ENCODE data around the gene NUDCD2.

Gene NUDCD2

DNA sequence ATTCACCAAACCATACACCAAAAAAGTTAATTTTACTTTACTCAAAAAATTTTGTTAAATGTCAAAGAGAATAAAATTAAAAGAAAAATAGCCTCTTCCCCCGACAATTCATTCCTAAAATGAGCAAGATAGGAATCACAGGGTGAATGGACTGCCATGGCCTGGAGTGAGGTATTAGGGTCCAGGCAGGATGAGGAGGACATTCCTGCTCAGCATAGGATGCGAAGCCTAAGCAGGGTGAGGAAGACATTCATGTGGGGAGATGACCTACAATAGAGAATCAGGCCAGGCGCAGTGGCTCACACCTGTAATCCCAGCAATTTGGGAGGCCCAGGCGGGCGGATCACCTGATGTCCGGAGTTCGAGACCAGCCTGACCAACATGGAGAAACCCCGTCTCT lies 8.4 kb downstream of the NUDCD2 start:
- Histone ChIP-seq H3K9ac (ENCODE audit: low read depth in 1 of 2, low read length in 2 of 2) (no peak overlapping the region), H3K4me1 (ENCODE audit: control insufficient read depth in 2 of 2, insufficient read depth in 2 of 2, low read length in 2 of 2) (no peaks in the 10 kb centered on the region), H3K27ac (ENCODE audit: low read depth in 2 of 2, low read length in 2 of 2) (no peak overlapping the region), H3K4me3 (ENCODE audit: low read length in 2 of 2) (no peak overlapping the region), H3K27me3 (ENCODE audit: control insufficient read depth in 2 of 2, insufficient read depth in 2 of 2, low read length in 2 of 2) (no peaks in the 10 kb centered on the region), H3K9me3 (ENCODE audit: control insufficient read depth in 2 of 2, low read length in 2 of 2) (no peaks in the 10 kb centered on the region), H3K36me3 (ENCODE audit: control insufficient read depth in 2 of 2, insufficient read depth in 2 of 2, low read length in 2 of 2) (peaks cover 34 to 46% of the 10 kb centered on the region in 2 donors)

GRCh38 chr5:163448491-163448890 lies 11.4 kb downstream of the NUDCD2 start:
- Histone ChIP-seq H3K27ac (ENCODE audit: low read depth in 2 of 2, low read length in 2 of 2) (no peak overlapping the region), H3K4me1 (ENCODE audit: control insufficient read depth in 2 of 2, insufficient read depth in 2 of 2, low read length in 2 of 2) (no peaks in the 10 kb centered on the region), H3K27me3 (ENCODE audit: control insufficient read depth in 2 of 2, insufficient read depth in 2 of 2, low read length in 2 of 2) (no peaks in the 10 kb centered on the region), H3K9me3 (ENCODE audit: control insufficient read depth in 2 of 2, low read length in 2 of 2) (no peaks in the 10 kb centered on the region), H3K36me3 (ENCODE audit: control insufficient read depth in 2 of 2, insufficient read depth in 2 of 2, low read length in 2 of 2) (peaks cover 39 to 54% of the 10 kb centered on the region in 2 donors), H3K9ac (ENCODE audit: low read depth in 1 of 2, low read length in 2 of 2) (no peak overlapping the region), H3K4me3 (ENCODE audit: low read length in 2 of 2) (no peak overlapping the region)

DNA sequence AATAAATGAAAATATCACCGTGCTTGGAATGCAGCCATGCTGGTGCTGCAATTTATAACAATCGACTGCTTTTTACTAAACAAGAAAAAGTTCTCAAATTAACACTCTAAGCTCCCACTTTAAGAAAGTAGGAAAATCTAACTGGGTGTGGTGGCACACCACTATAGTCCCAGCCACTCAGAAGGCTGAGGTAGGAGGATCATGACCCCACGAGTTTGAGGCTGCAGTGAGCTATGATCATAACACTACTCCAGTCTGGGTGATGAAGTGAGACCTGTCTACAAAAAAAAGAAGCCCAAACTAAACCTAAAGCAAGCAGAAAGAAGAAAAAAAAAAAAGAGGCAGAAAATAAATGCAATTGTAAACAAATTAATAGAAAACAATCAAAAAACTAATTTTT lies 12.0 kb downstream of the NUDCD2 start:
- peaks cover 42 to 55% of the 10 kb centered on the region in 2 donors for H3K36me3 ChIP-seq (ENCODE audit: control insufficient read depth in 2 of 2, insufficient read depth in 2 of 2, low read length in 2 of 2)
- H3K27ac ChIP-seq (ENCODE audit: low read depth in 2 of 2, low read length in 2 of 2) = no peak overlapping the region
- no peak overlapping the region for H3K4me3 ChIP-seq (ENCODE audit: low read length in 2 of 2)
- no peaks in the 10 kb centered on the region for H3K4me1 ChIP-seq (ENCODE audit: control insufficient read depth in 2 of 2, insufficient read depth in 2 of 2, low read length in 2 of 2)
- no peak overlapping the region for H3K9ac ChIP-seq (ENCODE audit: low read depth in 1 of 2, low read length in 2 of 2)
- H3K27me3 ChIP-seq (ENCODE audit: control insufficient read depth in 2 of 2, insufficient read depth in 2 of 2, low read length in 2 of 2) = no peaks in the 10 kb centered on the region
- H3K9me3 ChIP-seq (ENCODE audit: control insufficient read depth in 2 of 2, low read length in 2 of 2) = no peaks in the 10 kb centered on the region

- Histone ChIP-seq H3K9me3 (ENCODE audit: control insufficient read depth in 2 of 2, low read length in 2 of 2) (no peaks in the 10 kb centered on the region), H3K4me1 (ENCODE audit: control insufficient read depth in 2 of 2, insufficient read depth in 2 of 2, low read length in 2 of 2) (no peaks in the 10 kb centered on the region), H3K36me3 (ENCODE audit: control insufficient read depth in 2 of 2, insufficient read depth in 2 of 2, low read length in 2 of 2) (peaks cover 48 to 57% of the 10 kb centered on the region in 2 donors), H3K9ac (ENCODE audit: low read depth in 1 of 2, low read length in 2 of 2) (no peak overlapping the region), H3K4me3 (ENCODE audit: low read length in 2 of 2) (no peak overlapping the region), H3K27me3 (ENCODE audit: control insufficient read depth in 2 of 2, insufficient read depth in 2 of 2, low read length in 2 of 2) (no peaks in the 10 kb centered on the region), H3K27ac (ENCODE audit: low read depth in 2 of 2, low read length in 2 of 2) (no peak overlapping the region)
Observed at GRCh38 chr5:163447191-163447590, 12.7 kb downstream of the NUDCD2 start.

DNA sequence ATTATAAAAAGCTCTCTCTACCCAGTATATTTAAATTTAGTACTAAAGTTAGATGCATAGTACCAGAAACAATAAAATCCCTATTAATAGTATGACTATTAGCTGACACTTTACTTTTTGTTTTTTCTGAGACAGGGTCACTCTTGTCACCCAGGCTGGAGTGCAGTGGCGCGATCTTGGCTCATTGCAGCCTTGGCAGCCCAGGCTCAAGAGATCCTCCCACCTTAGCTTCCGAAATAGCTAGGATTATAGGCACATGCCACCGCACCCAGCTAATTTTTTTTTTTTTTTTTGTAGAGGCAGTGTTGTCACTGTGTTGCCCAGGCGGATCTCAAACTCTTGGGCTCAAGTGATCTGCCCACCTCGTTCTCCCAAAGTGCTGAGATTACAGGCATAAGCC lies 14.6 kb downstream of the NUDCD2 start:
- H3K4me3 ChIP-seq (ENCODE audit: low read length in 2 of 2) = no peak overlapping the region
- no peak overlapping the region for H3K27ac ChIP-seq (ENCODE audit: low read depth in 2 of 2, low read length in 2 of 2)
- H3K27me3 ChIP-seq (ENCODE audit: control insufficient read depth in 2 of 2, insufficient read depth in 2 of 2, low read length in 2 of 2) = no peaks in the 10 kb centered on the region
- peaks cover 47 to 56% of the 10 kb centered on the region in 2 donors for H3K36me3 ChIP-seq (ENCODE audit: control insufficient read depth in 2 of 2, insufficient read depth in 2 of 2, low read length in 2 of 2)
- no peak overlapping the region for H3K9ac ChIP-seq (ENCODE audit: low read depth in 1 of 2, low read length in 2 of 2)
- H3K9me3 ChIP-seq (ENCODE audit: control insufficient read depth in 2 of 2, low read length in 2 of 2) = no peaks in the 10 kb centered on the region
- H3K4me1 ChIP-seq (ENCODE audit: control insufficient read depth in 2 of 2, insufficient read depth in 2 of 2, low read length in 2 of 2) = peaks cover 0 to 4% of the 10 kb centered on the region in 2 donors

- Histone ChIP-seq H3K36me3 (ENCODE audit: control insufficient read depth in 2 of 2, insufficient read depth in 2 of 2, low read length in 2 of 2) (peaks cover 46 to 58% of the 10 kb centered on the region in 2 donors), H3K9ac (ENCODE audit: low read depth in 1 of 2, low read length in 2 of 2) (no peak overlapping the region), H3K4me1 (ENCODE audit: control insufficient read depth in 2 of 2, insufficient read depth in 2 of 2, low read length in 2 of 2) (peaks cover 0 to 11% of the 10 kb centered on the region in 2 donors), H3K4me3 (ENCODE audit: low read length in 2 of 2) (no peak overlapping the region), H3K9me3 (ENCODE audit: control insufficient read depth in 2 of 2, low read length in 2 of 2) (no peaks in the 10 kb centered on the region), H3K27ac (ENCODE audit: low read depth in 2 of 2, low read length in 2 of 2) (no peak overlapping the region), H3K27me3 (ENCODE audit: control insufficient read depth in 2 of 2, insufficient read depth in 2 of 2, low read length in 2 of 2) (no peaks in the 10 kb centered on the region)
Observed at GRCh38 chr5:163444526-163444925, 15.4 kb downstream of the NUDCD2 start.

DNA sequence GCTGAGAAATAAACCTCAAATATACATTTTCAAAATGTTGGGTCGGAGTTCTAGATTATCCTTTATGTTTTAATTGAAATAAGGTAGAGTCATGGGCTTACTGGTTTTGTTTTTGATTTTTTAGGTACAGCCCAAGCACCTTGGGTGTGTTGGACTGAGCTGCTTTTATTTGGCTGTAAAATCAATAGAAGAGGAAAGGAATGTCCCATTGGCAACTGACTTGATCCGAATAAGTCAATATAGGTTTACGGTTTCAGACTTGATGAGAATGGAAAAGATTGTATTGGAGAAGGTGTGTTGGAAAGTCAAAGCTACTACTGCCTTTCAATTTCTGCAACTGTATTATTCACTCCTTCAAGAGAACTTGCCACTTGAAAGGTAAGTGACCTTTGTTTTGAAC lies 18.9 kb downstream of the NUDCD2 start:
- Histone ChIP-seq H3K9me3 (ENCODE audit: control insufficient read depth in 2 of 2, low read length in 2 of 2) (no peaks in the 10 kb centered on the region), H3K27ac (ENCODE audit: low read depth in 2 of 2, low read length in 2 of 2) (no peak overlapping the region), H3K4me3 (ENCODE audit: low read length in 2 of 2) (no peak overlapping the region), H3K36me3 (ENCODE audit: control insufficient read depth in 2 of 2, insufficient read depth in 2 of 2, low read length in 2 of 2) (peaks cover 34 to 37% of the 10 kb centered on the region in 2 donors), H3K9ac (ENCODE audit: low read depth in 1 of 2, low read length in 2 of 2) (no peak overlapping the region), H3K27me3 (ENCODE audit: control insufficient read depth in 2 of 2, insufficient read depth in 2 of 2, low read length in 2 of 2) (no peaks in the 10 kb centered on the region), H3K4me1 (ENCODE audit: control insufficient read depth in 2 of 2, insufficient read depth in 2 of 2, low read length in 2 of 2) (peaks cover 4 to 24% of the 10 kb centered on the region in 2 donors)

DNA sequence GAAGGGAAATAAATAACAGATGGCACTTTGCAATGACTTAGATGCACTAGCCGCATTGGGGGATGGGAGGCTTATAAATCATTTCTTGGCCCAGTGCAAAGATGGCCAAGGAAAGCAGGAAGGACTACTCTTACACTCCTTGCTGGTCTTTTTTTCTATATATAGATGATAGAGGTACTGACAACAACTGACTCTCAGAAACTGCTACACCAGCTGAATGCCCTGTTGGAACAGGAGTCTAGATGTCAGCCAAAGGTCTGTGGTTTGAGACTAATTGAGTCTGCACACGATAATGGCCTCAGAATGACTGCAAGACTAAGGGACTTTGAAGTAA lies 20.8 kb downstream of the NUDCD2 start:
- H3K9ac ChIP-seq (ENCODE audit: low read depth in 1 of 2, low read length in 2 of 2) = peak overlapping the region in 1 of 2 donors; percentile 18
- H3K9me3 ChIP-seq (ENCODE audit: control insufficient read depth in 2 of 2, low read length in 2 of 2) = no peaks in the 10 kb centered on the region
- no peaks in the 10 kb centered on the region for H3K27me3 ChIP-seq (ENCODE audit: control insufficient read depth in 2 of 2, insufficient read depth in 2 of 2, low read length in 2 of 2)
- peak overlapping the region; percentile 83 to 92 for H3K4me3 ChIP-seq (ENCODE audit: low read length in 2 of 2)
- no peak overlapping the region for H3K27ac ChIP-seq (ENCODE audit: low read depth in 2 of 2, low read length in 2 of 2)
- peaks cover 8 to 30% of the 10 kb centered on the region in 2 donors for H3K4me1 ChIP-seq (ENCODE audit: control insufficient read depth in 2 of 2, insufficient read depth in 2 of 2, low read length in 2 of 2)
- H3K36me3 ChIP-seq (ENCODE audit: control insufficient read depth in 2 of 2, insufficient read depth in 2 of 2, low read length in 2 of 2) = peaks cover 22 to 24% of the 10 kb centered on the region in 2 donors

DNA sequence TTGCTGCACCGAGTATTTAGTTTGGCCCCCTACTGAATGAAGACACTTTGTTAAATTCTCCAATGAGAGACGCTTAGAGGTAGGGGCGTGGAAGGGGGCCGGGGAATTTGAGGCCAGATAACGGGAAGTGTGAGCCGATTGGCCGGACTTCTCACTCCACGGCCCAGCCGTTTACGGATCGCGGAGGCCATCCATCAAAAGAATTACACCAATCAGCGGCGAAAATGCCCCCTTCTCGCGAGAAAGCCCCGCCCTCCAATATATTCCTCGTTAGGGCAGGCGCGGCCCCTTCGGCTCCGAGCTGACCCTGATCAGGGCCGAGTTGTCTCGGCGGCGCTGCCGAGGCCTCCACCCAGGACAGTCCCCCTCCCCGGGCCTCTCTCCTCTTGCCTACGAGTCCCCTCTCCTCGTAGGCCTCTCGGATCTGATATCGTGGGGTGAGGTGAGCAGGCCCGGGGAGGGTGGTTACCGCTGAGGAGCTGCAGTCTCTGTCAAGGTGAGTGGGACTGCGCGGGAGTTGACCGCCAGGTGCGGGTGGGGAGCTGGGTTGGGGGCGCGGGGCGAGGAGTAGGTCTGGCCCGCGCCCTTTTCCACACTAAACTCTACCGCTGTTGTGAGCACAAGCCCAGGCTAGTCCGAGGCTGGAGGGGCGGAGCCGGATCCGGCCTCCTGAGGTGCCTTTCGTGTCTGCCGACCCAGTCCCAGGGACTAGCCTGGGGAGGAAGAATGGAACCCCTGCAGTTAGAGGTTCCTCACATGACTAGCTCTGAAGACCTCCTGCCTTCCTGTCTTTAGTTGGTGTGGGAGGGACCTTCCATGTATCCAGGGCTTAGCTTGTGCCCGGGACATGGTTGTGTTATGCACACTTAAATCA lies 22.4 kb downstream of the NUDCD2 start, which contains the start of gene CCNG1:
Gene CCNG1, plus strand, starts transcription at position 287 of the 874 bp plus-strand sequence. CDS start 1,662 bp downstream, outside the sequence.
- H3K4me1 ChIP-seq (ENCODE audit: control insufficient read depth in 2 of 2, insufficient read depth in 2 of 2, low read length in 2 of 2) = peaks cover 16 to 42% of the 10 kb centered on the region in 2 donors
- peak within 1 kb of the TSS; percentile 66 to 96 for H3K9ac ChIP-seq (ENCODE audit: low read depth in 1 of 2, low read length in 2 of 2)
- H3K9me3 ChIP-seq (ENCODE audit: control insufficient read depth in 2 of 2, low read length in 2 of 2) = no peaks in the 10 kb centered on the region

GRCh38 chr5:163437011-163437308 lies 22.9 kb downstream of the NUDCD2 start:
- H3K9ac ChIP-seq (ENCODE audit: low read depth in 1 of 2, low read length in 2 of 2) = peak overlapping the region; percentile 66 to 96

More for the DNA sequence above, 22.4 kb downstream of the NUDCD2 start, which contains the start of gene CCNG1:
- Histone ChIP-seq H3K4me3 (ENCODE audit: low read length in 2 of 2) (peak within 1 kb of the TSS; percentile 83 to 92), H3K27me3 (ENCODE audit: control insufficient read depth in 2 of 2, insufficient read depth in 2 of 2, low read length in 2 of 2) (no peaks in the 10 kb centered on the region), H3K36me3 (ENCODE audit: control insufficient read depth in 2 of 2, insufficient read depth in 2 of 2, low read length in 2 of 2) (peaks cover 10 to 14% of the 10 kb centered on the region in 2 donors), H3K27ac (ENCODE audit: low read depth in 2 of 2, low read length in 2 of 2) (peak within 1 kb of the TSS; percentile 93 to 96)

More at GRCh38 chr5:163437011-163437308, 22.9 kb downstream of the NUDCD2 start:
- Histone ChIP-seq H3K27me3 (ENCODE audit: control insufficient read depth in 2 of 2, insufficient read depth in 2 of 2, low read length in 2 of 2) (no peaks in the 10 kb centered on the region), H3K27ac (ENCODE audit: low read depth in 2 of 2, low read length in 2 of 2) (peak overlapping the region; percentile 93 to 96), H3K4me3 (ENCODE audit: low read length in 2 of 2) (peak overlapping the region; percentile 83 to 92), H3K9me3 (ENCODE audit: control insufficient read depth in 2 of 2, low read length in 2 of 2) (no peaks in the 10 kb centered on the region), H3K4me1 (ENCODE audit: control insufficient read depth in 2 of 2, insufficient read depth in 2 of 2, low read length in 2 of 2) (peaks cover 16 to 46% of the 10 kb centered on the region in 2 donors), H3K36me3 (ENCODE audit: control insufficient read depth in 2 of 2, insufficient read depth in 2 of 2, low read length in 2 of 2) (peaks cover 6 to 11% of the 10 kb centered on the region in 2 donors)

Data from mucosa of rectum (tissue), 2 donors.